ENCODE measurements around the gene CSF1.

CSF1 gene

DNA sequence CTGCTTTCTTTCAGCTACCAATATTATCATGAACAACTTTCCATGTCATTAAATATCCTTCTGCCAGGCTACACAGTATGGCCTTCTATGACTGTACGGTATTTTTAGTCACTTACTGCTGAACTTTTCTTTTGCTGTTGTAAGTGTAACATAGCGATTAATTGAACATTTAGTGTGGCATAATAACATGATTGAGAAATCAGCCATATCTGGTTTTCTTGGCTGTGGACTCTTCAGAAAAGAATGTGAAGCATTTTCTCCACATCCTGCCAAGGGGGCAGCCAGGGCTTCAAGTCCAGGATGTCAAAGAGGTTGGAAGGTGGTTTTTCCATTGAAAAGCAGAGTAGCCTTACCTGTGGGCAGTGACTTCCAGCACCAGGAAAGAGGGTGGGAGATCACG is 65.1 kb downstream of the CSF1 start:
- DNase-seq (ENCODE audit: low read depth in 2 of 3, low spot score in 1 of 3): no peak

GRCh38 chr1:109976762-109977161 is 66.1 kb downstream of the CSF1 start:
- no peak for DNase-seq (ENCODE audit: low read depth in 2 of 3, low spot score in 1 of 3)

DNA sequence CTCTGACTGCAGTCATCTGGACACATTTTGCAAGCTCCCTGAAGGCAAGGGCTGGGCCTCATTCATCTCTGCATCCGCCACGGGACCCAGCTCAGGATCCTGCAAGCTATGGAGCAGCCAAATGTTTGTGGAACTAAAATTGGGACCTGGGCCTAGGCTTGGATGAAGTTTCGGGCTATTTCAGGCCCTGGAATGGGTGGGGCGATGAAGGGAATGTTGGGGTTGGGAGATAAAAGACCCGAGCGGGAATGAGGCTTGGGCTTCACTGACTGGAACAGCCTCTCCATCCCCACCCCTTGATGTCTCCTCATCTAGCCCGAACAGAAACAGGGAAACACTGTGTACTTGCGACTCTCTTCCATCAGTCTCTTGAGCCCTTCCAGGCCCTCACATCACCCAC is 66.6 kb downstream of the CSF1 start:
- no peak for DNase-seq (ENCODE audit: low read depth in 2 of 3, low spot score in 1 of 3)

GRCh38 chr1:109977657-109978378 is 67.2 kb downstream of the CSF1 start:
- no peak for DNase-seq (ENCODE audit: low read depth in 2 of 3, low spot score in 1 of 3)

DNA sequence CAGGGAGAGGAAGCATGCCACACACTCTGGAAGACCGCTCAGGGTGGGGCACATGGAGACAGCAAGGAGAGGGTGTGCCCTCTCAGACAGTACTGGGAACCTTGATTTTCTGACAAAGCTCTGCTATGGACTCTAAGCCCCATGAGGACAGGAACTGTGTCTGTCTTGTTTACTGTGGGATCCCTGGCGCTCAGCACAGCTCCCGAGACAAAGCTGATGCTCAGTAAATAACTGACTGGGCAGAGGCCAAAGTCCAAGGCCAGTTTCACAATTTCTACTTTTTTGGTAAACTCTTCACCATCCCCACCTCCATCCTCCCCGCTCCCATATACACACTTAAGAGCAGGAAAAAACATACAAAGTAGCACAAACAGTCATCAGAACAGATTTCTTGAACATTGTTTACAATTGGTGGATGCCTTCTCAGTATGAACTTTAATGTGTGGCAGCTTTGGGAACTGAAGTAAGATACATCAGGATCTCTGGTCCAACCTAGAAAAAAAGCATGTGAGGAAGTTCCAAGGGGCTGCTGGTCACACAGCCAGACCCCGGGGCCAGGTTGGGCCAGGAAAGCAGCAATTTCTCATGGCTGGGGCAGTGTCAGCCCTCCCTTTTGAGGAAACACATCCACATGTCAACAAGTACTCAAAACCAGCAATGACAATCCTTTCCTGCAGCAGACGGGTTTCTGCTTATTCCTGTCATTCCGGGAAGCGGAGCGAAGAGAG is 68.3 kb downstream of the CSF1 start:
- DNase-seq (ENCODE audit: low read depth in 2 of 3, low spot score in 1 of 3): no peak

DNA sequence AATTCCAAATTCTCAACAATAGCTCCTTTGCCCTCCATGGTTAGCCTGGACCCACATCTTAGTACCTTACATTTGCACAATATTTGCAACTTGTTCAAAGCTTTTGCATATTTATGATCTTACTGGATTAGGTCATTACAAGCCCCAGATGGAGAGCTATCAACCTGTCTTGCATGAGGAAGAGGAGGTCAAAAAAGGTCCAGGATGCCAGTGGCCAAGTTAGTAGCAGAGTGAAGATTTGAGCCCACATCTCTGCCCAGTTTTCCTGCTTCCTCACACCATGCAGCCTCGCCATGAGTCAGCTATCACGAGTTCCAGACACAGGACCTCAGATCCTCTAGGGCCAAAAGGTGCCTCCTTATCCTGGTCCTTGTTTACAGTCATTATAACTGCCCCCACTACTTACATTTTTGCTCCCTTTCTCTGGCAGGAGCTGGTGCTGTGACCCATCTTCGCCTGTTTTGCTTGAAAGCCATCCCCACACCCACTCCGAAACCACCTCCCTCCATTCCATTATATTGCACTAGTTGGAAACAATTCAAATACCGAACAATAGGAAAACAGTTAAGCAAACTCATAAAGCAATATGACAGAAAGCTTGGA is 68.9 kb downstream of the CSF1 start:
- DNase-seq (ENCODE audit: low read depth in 2 of 3, low spot score in 1 of 3): no peak
